Gastrocnemius medialis (tissue), 4 donors: ENCODE results near the gene NCCRP1.

Experiments
- CTCF ChIP-seq, 5 experiments: fragments of 450-650 bp in 3 of 5; fragments of 200-600 bp in 2 of 5; sonication (generic) in 2 of 5; IDR thresholded peaks in 4 of 5; conservative IDR thresholded peaks in 1 of 5; 1 replicate in 4 of 5; 2 replicates in 1 of 5; pipeline ENCODE4 v1.5.1; 2016 to 2019; ENCODE audit warnings: antibody characterized with exemption in 5 of 5, mild to moderate bottlenecking in 3 of 5, moderate library complexity in 3 of 5
- POLR2A ChIP-seq, 2 donors: fragments of 450-650 bp; IDR thresholded peaks; one replicate each; pipeline ENCODE4 v1.6.1; 2017; ENCODE audit warnings: antibody characterized with exemption in 2 of 2, mild to moderate bottlenecking in 2 of 2, moderate library complexity in 2 of 2

- no peak for TF ChIP-seq POLR2A (IDR thresholded peaks at IDR 0.05)
- TF ChIP-seq CTCF (IDR thresholded peaks at IDR 0.05 in 4 of 5, conservative IDR thresholded peaks at IDR 0.05 in 1 of 5) = no peak
Observed at GRCh38 chr19:39181500-39182173, 15.1 kb upstream of the NCCRP1 start.
